HEK293 (cell line): Measurements from ENCODE around the gene TXNRD2.

Experiments
- BCL11A ChIP-seq: fragments of 450-650 bp; formaldehyde crosslinking; IDR thresholded peaks from 2 replicates; pipeline ENCODE4 v1.5.1; 2016; ENCODE audit warnings: low read depth, missing biosample characterization, missing genetic modification characterization
- CTCF ChIP-seq: fragments of 450-650 bp; formaldehyde crosslinking; IDR thresholded peaks from 2 replicates; pipeline ENCODE4 v1.5.1; 2016; ENCODE audit warnings: missing biosample characterization, missing genetic modification characterization
- HOXA7 ChIP-seq: sonication (generic); formaldehyde crosslinking; IDR thresholded peaks from 2 replicates; pipeline ENCODE4 v1.8.1; 2022; ENCODE audit warnings: missing genetic modification reagents, borderline replicate concordance
- MEIS1 ChIP-seq: sonication (generic); formaldehyde crosslinking; IDR thresholded peaks from 2 replicates; pipeline ENCODE4 v1.8.1; 2022; ENCODE audit warnings: missing genetic modification reagents, mild to moderate bottlenecking, borderline replicate concordance
- TSHZ1 ChIP-seq: fragments of 450-650 bp; formaldehyde crosslinking; IDR thresholded peaks from 2 replicates; pipeline ENCODE4 v1.5.1; 2016; ENCODE audit warnings: missing biosample characterization, missing genetic modification characterization, borderline replicate concordance
- ZBTB11 ChIP-seq: fragments of 450-650 bp; formaldehyde crosslinking; conservative IDR thresholded peaks from 2 replicates; pipeline ENCODE4 v1.5.1; 2016; ENCODE audit warnings: low read depth, missing biosample characterization, missing genetic modification characterization
- ZNF10 ChIP-seq: fragments of 450-650 bp; formaldehyde crosslinking; IDR thresholded peaks from 2 replicates; pipeline ENCODE4 v1.5.1; 2017; ENCODE audit warnings: missing biosample characterization, missing genetic modification characterization
- ZNF274 ChIP-seq, 2 experiments: fragments of 200-500 bp in 1 of 2; fragments of 450-650 bp in 1 of 2; sonication (Bioruptor generic) in 1 of 2; formaldehyde crosslinking in 1 of 2; IDR thresholded peaks; 2 replicates each; pipeline versions ENCODE4 v1.5.1 to v1.6.1; 2014 to 2016; ENCODE audit warnings: borderline replicate concordance in 1 of 2, inconsistent platforms in 1 of 2, low read length in 1 of 2, missing biosample characterization in 1 of 2, missing genetic modification characterization in 1 of 2
- ZNF280D ChIP-seq: fragments of 450-650 bp; formaldehyde crosslinking; IDR thresholded peaks from 2 replicates; pipeline ENCODE4 v1.5.1; 2016; ENCODE audit warnings: missing biosample characterization, missing genetic modification characterization
- ZNF311 ChIP-seq: fragments of 450-650 bp; formaldehyde crosslinking; IDR thresholded peaks from 2 replicates; pipeline ENCODE4 v1.5.1; 2017; ENCODE audit warnings: missing biosample characterization, missing genetic modification characterization, borderline replicate concordance
- ZNF449 ChIP-seq: fragments of 450-650 bp; formaldehyde crosslinking; IDR thresholded peaks from 2 replicates; pipeline ENCODE4 v1.5.1; 2017; ENCODE audit warnings: missing biosample characterization, mild to moderate bottlenecking, missing genetic modification characterization, moderate library complexity

GRCh38 chr22:19850763-19851109, 90.9 kb downstream of the TXNRD2 start:
- TF ChIP-seq CTCF (tag by site-specific recombination) (no peak), ZNF10 (tag by site-specific recombination) (no peak), HOXA7 (CRISPR knock-in tag) (no peak), ZNF280D (no peak), MEIS1 (CRISPR knock-in tag) (no peak), ZNF449 (no peak), TSHZ1 (tag by site-specific recombination) (no peak), ZNF311 (tag by site-specific recombination) (no peak), BCL11A (tag by site-specific recombination) (no peak), ZNF274 (IDR thresholded peaks at IDR 0.05; ENCODE audit: low read length) (no peak), ZNF274 (tag by site-specific recombination; IDR thresholded peaks at IDR 0.05; ENCODE audit: borderline replicate concordance) (no peak), ZBTB11 (no peak)
